Measurements from ENCODE around the gene GSTO1.

The GSTO1 gene

GRCh38 chr10:104223304-104223703 is 31.4 kb upstream of the GSTO1 start:
- no peak for DNase-seq (ENCODE audit: low spot score)
- no peak overlapping the region for H3K27ac ChIP-seq
- ChIA-PET POLR2A (ENCODE audit: low non-redundant PET) (no interaction called here), CTCF (interaction anchor here (1.0 kb wide), 1 partner anchor 51 kb away, joined by 3 read pairs; no protein-coding TSS in a partner anchor)
- no peak for TF ChIP-seq CTCF (conservative IDR thresholded peaks at IDR 0.05; ENCODE audit: low read depth)

- H3K27ac ChIP-seq = no peak overlapping the region
- no peak for TF ChIP-seq CTCF (conservative IDR thresholded peaks at IDR 0.05; ENCODE audit: low read depth)
- ChIA-PET CTCF (interaction anchor here (1.1 kb wide), 1 partner anchor 9 kb away, joined by 5 read pairs; no protein-coding TSS in a partner anchor), POLR2A (ENCODE audit: low non-redundant PET) (no interaction called here)
- no peak for DNase-seq (ENCODE audit: low spot score)
Measured at GRCh38 chr10:104230490-104230889, 24.2 kb upstream of the GSTO1 start.

- ChIA-PET CTCF (interaction anchor here (0.5 kb wide), 1 partner anchor 23 kb away, joined by 3 read pairs; the partner anchor contains the start of gene GSTO1), POLR2A (ENCODE audit: low non-redundant PET) (no interaction called here)
Measured at GRCh38 chr10:104231784-104232612, 22.7 kb upstream of the GSTO1 start, which contains the start of gene CFAP43. CFAP43 (minus strand) TSS chr10:104232364; CDS start chr10:104232246, 118 bp downstream.

GRCh38 chr10:104232613-104233102 is 22.0 kb upstream of the GSTO1 start:
- DNase-seq (ENCODE audit: low spot score) = no peak
- ChIA-PET POLR2A (ENCODE audit: low non-redundant PET) (no interaction called here), CTCF (no interaction called here)
- peak overlapping the region; percentile 79 for H3K27ac ChIP-seq
- no peak for TF ChIP-seq CTCF (conservative IDR thresholded peaks at IDR 0.05; ENCODE audit: low read depth)

More at GRCh38 chr10:104231784-104232612, 22.7 kb upstream of the GSTO1 start, which contains the start of gene CFAP43:
- peak within 1 kb of the TSS; percentile 79 for H3K27ac ChIP-seq
- peak; percentile 100 for DNase-seq (ENCODE audit: low spot score)
- no peak for TF ChIP-seq CTCF (conservative IDR thresholded peaks at IDR 0.05; ENCODE audit: low read depth)

GRCh38 chr10:104233817-104234216 is 20.9 kb upstream of the GSTO1 start:
- ChIA-PET CTCF (no interaction called here), POLR2A (ENCODE audit: low non-redundant PET) (no interaction called here)
- DNase-seq (ENCODE audit: low spot score) = no peak
- no peak overlapping the region for H3K27ac ChIP-seq
- TF ChIP-seq CTCF (conservative IDR thresholded peaks at IDR 0.05; ENCODE audit: low read depth) = no peak

- ChIA-PET POLR2A (ENCODE audit: low non-redundant PET) (no interaction called here), CTCF (no interaction called here)
- no peak for DNase-seq (ENCODE audit: low spot score)
- H3K27ac ChIP-seq = no peak overlapping the region
- no peak for TF ChIP-seq CTCF (conservative IDR thresholded peaks at IDR 0.05; ENCODE audit: low read depth)
Measured at GRCh38 chr10:104234934-104235333, 19.8 kb upstream of the GSTO1 start.
